H9 (cell line): ENCODE measurements around the gene GRIK3. TPM values are rescaled to one million over a fixed set of nuclear protein-coding genes. Genes with fewer than 3 reads are reported as not detected.

Experiments
- DNase-seq: peaks from one replicate; pipeline ENCODE4 v3.0.0-alpha.2; 2017
- H2AFZ ChIP-seq: one replicate; pipeline ENCODE4 v1.6.1; 2013; ENCODE audit warnings: mild to moderate bottlenecking, low read length, control low read depth, moderate library complexity
- H2AK5ac ChIP-seq: 2 replicates; pipeline ENCODE4 v1.6.1; 2013; ENCODE audit warnings: low read length, control low read depth, mixed read lengths; ENCODE audit not compliant: insufficient read length
- H2BK120ac ChIP-seq: one replicate; pipeline ENCODE4 v1.6.1; 2013; ENCODE audit warnings: low read depth, mild to moderate bottlenecking, low read length, control low read depth, inconsistent platforms; ENCODE audit not compliant: poor library complexity, severe bottlenecking
- H2BK12ac ChIP-seq: 2 replicates; pipeline ENCODE4 v1.6.1; 2013; ENCODE audit warnings: low read length, control low read depth, mixed read lengths, low read depth; ENCODE audit not compliant: insufficient read length
- H2BK15ac ChIP-seq: 2 replicates; pipeline ENCODE4 v1.6.1; 2013; ENCODE audit warnings: low read depth, low read length, control low read depth
- H2BK20ac ChIP-seq: one replicate; pipeline ENCODE4 v1.6.1; 2013; ENCODE audit warnings: low read depth, mild to moderate bottlenecking, low read length, control low read depth, inconsistent platforms; ENCODE audit not compliant: poor library complexity, severe bottlenecking
- H2BK5ac ChIP-seq: 2 replicates; pipeline ENCODE4 v1.6.1; 2013; ENCODE audit warnings: low read length, control low read depth, mixed read lengths; ENCODE audit not compliant: insufficient read length
- H3K14ac ChIP-seq: 2 replicates; pipeline ENCODE4 v1.6.1; 2013; ENCODE audit warnings: low read length, control low read depth; ENCODE audit not compliant: insufficient read depth
- H3K18ac ChIP-seq: 2 replicates; pipeline ENCODE4 v1.6.1; 2013; ENCODE audit warnings: low read depth, mild to moderate bottlenecking, mixed read lengths, low read length, control low read depth; ENCODE audit not compliant: insufficient read length
- H3K23ac ChIP-seq: 2 replicates; pipeline ENCODE4 v1.6.1; 2013; ENCODE audit warnings: low read length, control low read depth, mixed read lengths, low read depth; ENCODE audit not compliant: insufficient read length
- H3K23me2 ChIP-seq: 2 replicates; pipeline ENCODE4 v1.6.1; 2013; ENCODE audit warnings: low read depth, mild to moderate bottlenecking, mixed read lengths, low read length, control low read depth; ENCODE audit not compliant: insufficient read length, poor library complexity, severe bottlenecking
- H3K27ac ChIP-seq: 2 replicates; pipeline ENCODE4 v1.5.1; 2013; ENCODE audit warnings: low read length, control low read depth, mixed read lengths, low read depth; ENCODE audit not compliant: insufficient read length
- H3K27me3 ChIP-seq: 2 replicates; pipeline ENCODE4 v1.6.1; 2013; ENCODE audit warnings: low read length, control low read depth, inconsistent platforms; ENCODE audit not compliant: insufficient read depth
- H3K4ac ChIP-seq: 2 replicates; pipeline ENCODE4 v1.6.1; 2013; ENCODE audit warnings: low read depth, mild to moderate bottlenecking, control low read depth, inconsistent platforms, low read length, moderate library complexity
- H3K4me1 ChIP-seq: 2 replicates; pipeline ENCODE4 v1.6.1; 2013; ENCODE audit warnings: low read length, control low read depth, inconsistent platforms; ENCODE audit not compliant: insufficient read depth
- H3K4me2 ChIP-seq: 2 replicates; pipeline ENCODE4 v1.6.1; 2013; ENCODE audit warnings: low read length, control low read depth, mixed read lengths; ENCODE audit not compliant: insufficient read length, insufficient read depth
- H3K56ac ChIP-seq: 2 replicates; pipeline ENCODE4 v1.6.1; 2013; ENCODE audit warnings: low read depth, mild to moderate bottlenecking, mixed read lengths, low read length, control low read depth; ENCODE audit not compliant: insufficient read length
- H3K79me1 ChIP-seq: 2 replicates; pipeline ENCODE4 v1.6.1; 2013; ENCODE audit warnings: low read depth, mild to moderate bottlenecking, moderate library complexity, low read length, control low read depth, inconsistent platforms; ENCODE audit not compliant: insufficient read depth, poor library complexity, severe bottlenecking
- H3K79me2 ChIP-seq: 2 replicates; pipeline ENCODE4 v1.6.1; 2013; ENCODE audit warnings: low read length, control low read depth, inconsistent platforms; ENCODE audit not compliant: insufficient read depth
- H3K9ac ChIP-seq: 2 replicates; pipeline ENCODE4 v1.6.1; 2013; ENCODE audit warnings: low read length, control low read depth, mixed read lengths; ENCODE audit not compliant: insufficient read length; ENCODE audit errors: extremely low read depth
- H3K9me3 ChIP-seq: one replicate; pipeline ENCODE4 v1.6.1; 2013; ENCODE audit warnings: low read depth, low read length, inconsistent platforms; ENCODE audit not compliant: control insufficient read depth
- H3T11ph ChIP-seq: one replicate; pipeline ENCODE4 v1.6.1; 2013; ENCODE audit warnings: mild to moderate bottlenecking, low read length, control low read depth, inconsistent platforms
- H4K20me1 ChIP-seq: one replicate; pipeline ENCODE4 v1.6.1; 2013; ENCODE audit not compliant: control insufficient read depth, insufficient read length, insufficient read depth
- H4K5ac ChIP-seq: 2 replicates; pipeline ENCODE4 v1.6.1; 2013; ENCODE audit warnings: low read depth, mild to moderate bottlenecking, mixed read lengths, low read length, control low read depth; ENCODE audit not compliant: insufficient read length
- H4K8ac ChIP-seq: replicated peaks from 2 replicates; pipeline ENCODE4 v1.6.1; 2013; ENCODE audit warnings: low read length, control low read depth, mixed read lengths, low read depth; ENCODE audit not compliant: insufficient read length
- H4K91ac ChIP-seq: 2 replicates; pipeline ENCODE4 v1.6.1; 2013; ENCODE audit warnings: low read depth, mild to moderate bottlenecking, moderate library complexity, mixed read lengths, low read length, control low read depth; ENCODE audit not compliant: insufficient read length
- H3K27ac Mint-ChIP-seq, 3 experiments: 2 replicates in 2 of 3; 3 replicates in 1 of 3; pipeline ENCODE4 v1.8.0; 2020 to 2021; ENCODE audit warnings: mixed read lengths in 3 of 3, mild to moderate bottlenecking in 1 of 3, moderate library complexity in 1 of 3
- H3K27me3 Mint-ChIP-seq: 2 replicates; pipeline ENCODE4 v1.8.0; 2021; ENCODE audit warnings: low read depth, mild to moderate bottlenecking, moderate library complexity, mixed read lengths
- H3K36me3 Mint-ChIP-seq, 3 experiments: 2 replicates in 2 of 3; 3 replicates in 1 of 3; pipeline ENCODE4 v1.8.0; 2020 to 2021; ENCODE audit warnings: low read depth in 3 of 3, mixed read lengths in 3 of 3; ENCODE audit not compliant: insufficient read depth in 1 of 3
- H3K4me1 Mint-ChIP-seq, 2 experiments: 2 replicates each; pipeline ENCODE4 v1.8.0; 2020; ENCODE audit warnings: mixed read lengths in 2 of 2
- H3K4me3 Mint-ChIP-seq, 2 experiments: 2 replicates in 1 of 2; 3 replicates in 1 of 2; pipeline ENCODE4 v1.8.0; 2020 to 2021; ENCODE audit warnings: mild to moderate bottlenecking in 2 of 2, mixed read lengths in 2 of 2, moderate library complexity in 1 of 2
- H3K9me3 Mint-ChIP-seq, 2 experiments: 2 replicates in 1 of 2; 3 replicates in 1 of 2; pipeline ENCODE4 v1.8.0; 2020; ENCODE audit warnings: mild to moderate bottlenecking in 2 of 2, mixed read lengths in 2 of 2, moderate library complexity in 1 of 2
- CTCF ChIP-seq: fragments of 200-600 bp; sonication (generic); conservative IDR thresholded peaks from 3 replicates; pipeline ENCODE4 v1.8.0; 2021; ENCODE audit warnings: antibody characterized with exemption, mild to moderate bottlenecking
- WGBS: extraction: QIAGEN DNeasy Blood & Tissue Kit; methylation state at CpG from one replicate; pipeline ENCODE4 v1.1.7; 2013; ENCODE audit warnings: missing lambda C conversion rate, low lambda C conversion rate, mixed read lengths; ENCODE audit not compliant: insufficient read length; ENCODE audit errors: extremely low coverage; 5-methylcytosine and 5-hydroxymethylcytosine counted together
- total RNA-seq: library from RNA; stranded (reverse); gene quantifications from 2 replicates; pipeline ENCODE4 v1.2.1, GENCODE V29; 2021

The GRIK3 gene
- total RNA-seq, 1 experiment from 2014 or later: 1.7 TPM

DNA sequence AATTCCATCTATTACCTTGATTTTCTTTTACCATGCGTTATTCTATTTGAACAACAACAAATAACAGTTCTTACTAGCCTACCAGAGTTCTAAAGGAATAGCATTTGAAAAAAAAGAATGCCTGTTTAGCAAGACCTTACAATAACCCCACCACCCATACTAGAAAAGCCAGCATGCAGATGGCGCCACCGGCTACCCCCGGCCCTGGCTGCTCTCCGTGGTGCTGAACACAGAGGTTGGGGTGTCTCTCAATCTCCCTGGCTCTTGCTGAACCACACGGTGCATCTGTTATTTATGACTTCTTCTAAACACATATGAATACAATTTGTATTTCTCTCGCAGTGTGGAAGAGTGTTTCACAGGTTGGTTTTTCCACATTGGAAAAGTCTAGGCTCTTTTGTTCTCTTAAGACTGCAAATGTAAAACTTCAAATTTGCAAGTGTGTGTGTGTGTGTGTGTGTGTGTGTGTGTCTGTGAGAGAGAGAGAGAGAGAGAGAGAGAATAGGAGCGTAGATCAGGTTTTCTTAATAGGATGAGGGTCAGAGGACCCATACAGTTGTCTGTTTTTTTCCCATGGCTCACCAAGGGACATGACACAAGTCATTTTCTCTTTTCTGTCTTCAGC, 13.6 kb downstream of the GRIK3 start:
- no peak overlapping the region for H3K18ac ChIP-seq
- no peaks in the 10 kb centered on the region for H3K27me3 ChIP-seq
- H3K9me3 ChIP-seq: no peaks in the 10 kb centered on the region
- H3K14ac ChIP-seq: no peak overlapping the region
- no peak overlapping the region for H4K91ac ChIP-seq
- Mint-ChIP-seq H3K4me3 (no peak overlapping the region), H3K9me3 (peaks cover 0 to 3% of the 10 kb centered on the region in 2 experiments; a peak in 3 of 5 replicates), H3K27me3 (peaks cover 25% of the 10 kb centered on the region), H3K27ac (no peak overlapping the region), H3K4me1 (peaks cover 21 to 24% of the 10 kb centered on the region in 2 experiments), H3K36me3 (no peaks in the 10 kb centered on the region)
- no peaks in the 10 kb centered on the region for H4K20me1 ChIP-seq
- no peak overlapping the region for H3K27ac ChIP-seq
- H2BK20ac ChIP-seq: no peak overlapping the region
- H3K23me2 ChIP-seq: no peaks in the 10 kb centered on the region
- no peak overlapping the region for H3K56ac ChIP-seq
- H3K4me2 ChIP-seq: no peak overlapping the region
- H2AK5ac ChIP-seq: no peak overlapping the region
- H2AFZ ChIP-seq: no peak overlapping the region
- no peak overlapping the region for H2BK120ac ChIP-seq
- H2BK12ac ChIP-seq: no peak overlapping the region
- no peak overlapping the region for H4K5ac ChIP-seq
- no peak overlapping the region for H3K9ac ChIP-seq
- no peak overlapping the region for H3K4ac ChIP-seq
- H2BK15ac ChIP-seq: no peak overlapping the region
- peak; percentile 80 for DNase-seq
- no peaks in the 10 kb centered on the region for H3K4me1 ChIP-seq
- H3K79me1 ChIP-seq: no peaks in the 10 kb centered on the region
- H2BK5ac ChIP-seq: no peak overlapping the region
- no CpG with 5 or more reads among the region's 8 CpGs for WGBS
- peak; percentile 49; the same call in 2 of the 3 replicates for TF ChIP-seq CTCF
- no peak overlapping the region for H3K23ac ChIP-seq
- H4K8ac ChIP-seq: no peak overlapping the region
- no peaks in the 10 kb centered on the region for H3K79me2 ChIP-seq
- no peak overlapping the region for H3T11ph ChIP-seq
